HG03064 (cell line): ENCODE results near the gene CLVS2.

Experiments
- ATAC-seq: cut with Tn5 transposase; IDR thresholded peaks from one replicate; pipeline ENCODE4 v1.9.1; 2021; ENCODE audit warnings: low read depth; ENCODE audit not compliant: unreplicated experiment

The CLVS2 gene

GRCh38 chr6:123118811-123119210 lies 122.8 kb downstream of the CLVS2 start:
- no peak for ATAC-seq
